OCI-M1 (cell line): Measurements from ENCODE around the gene PDPK1.

ENCODE experiments used
- DNase-seq: peaks from one replicate; lab custom pipeline; 2025; lab: John Stamatoyannopoulos, UW

Gene PDPK1

GRCh38 chr16:2537451-2538379, at the start of gene PDPK1:
Gene PDPK1 (plus strand): TSS chr16:2538021. CDS start chr16:2538113, 92 bp downstream.
- peak; percentile 97 for DNase-seq

GRCh38 chr16:2489581-2489980, 48.2 kb upstream of the PDPK1 start:
- DNase-seq, result no peak

GRCh38 chr16:2490190-2491105, 47.4 kb upstream of the PDPK1 start:
- no peak for DNase-seq

- DNase-seq, result no peak
Observed at GRCh38 chr16:2492292-2492691, 45.5 kb upstream of the PDPK1 start.

GRCh38 chr16:2493605-2494004, 44.2 kb upstream of the PDPK1 start:
- DNase-seq, result no peak

- DNase-seq, result peak; percentile 28
Observed at GRCh38 chr16:2494616-2495015, 43.2 kb upstream of the PDPK1 start.

- no peak for DNase-seq
Observed at GRCh38 chr16:2495041-2495440, 42.8 kb upstream of the PDPK1 start.

GRCh38 chr16:2496223-2497115, 41.4 kb upstream of the PDPK1 start:
- no peak for DNase-seq

- DNase-seq, result no peak
Observed at GRCh38 chr16:2497116-2497630, 40.6 kb upstream of the PDPK1 start.

- no peak for DNase-seq
Observed at GRCh38 chr16:2497695-2498484, 39.9 kb upstream of the PDPK1 start.

- DNase-seq, result no peak
Observed at GRCh38 chr16:2498531-2499253, 39.1 kb upstream of the PDPK1 start.

- DNase-seq, result no peak
Observed at GRCh38 chr16:2499454-2499853, 38.4 kb upstream of the PDPK1 start.

- no peak for DNase-seq
Observed at GRCh38 chr16:2499890-2500429, 37.9 kb upstream of the PDPK1 start.

GRCh38 chr16:2500430-2500917, 37.3 kb upstream of the PDPK1 start:
- no peak for DNase-seq

- DNase-seq, result peak; percentile 89
Observed at GRCh38 chr16:2500918-2501750, 36.7 kb upstream of the PDPK1 start.

- no peak for DNase-seq
Observed at GRCh38 chr16:2501946-2502895, 35.6 kb upstream of the PDPK1 start.

- no peak for DNase-seq
Observed at GRCh38 chr16:2505695-2506094, 32.1 kb upstream of the PDPK1 start.
